IPS-20b (cell line): ENCODE data around the gene FITM1.
A peak's percentile ranks its signal among the peaks of the same experiment; 100 is the strongest.

Experiments used
- H3K27ac ChIP-seq: one replicate; pipeline ENCODE4 v1.5.1; 2013; ENCODE audit warnings: low read length
- H3K27me3 ChIP-seq: 2 replicates; pipeline ENCODE4 v1.6.1; 2013; ENCODE audit warnings: mild to moderate bottlenecking, low read length, inconsistent platforms; ENCODE audit not compliant: insufficient read depth
- H3K36me3 ChIP-seq: 2 replicates; pipeline ENCODE4 v1.6.1; 2013; ENCODE audit warnings: low read depth, mild to moderate bottlenecking, inconsistent platforms, low read length, moderate library complexity; ENCODE audit not compliant: insufficient read depth
- H3K4me1 ChIP-seq: 2 replicates; pipeline ENCODE4 v1.6.1; 2013; ENCODE audit warnings: mild to moderate bottlenecking, control low read depth, inconsistent platforms, low read length, moderate library complexity; ENCODE audit not compliant: insufficient read depth
- H3K4me3 ChIP-seq: 2 replicates; pipeline ENCODE4 v1.5.1; 2013; ENCODE audit warnings: mild to moderate bottlenecking, low read length, inconsistent platforms
- H3K9ac ChIP-seq: 2 replicates; pipeline ENCODE4 v1.6.1; 2013; ENCODE audit warnings: low read depth, mild to moderate bottlenecking, inconsistent platforms, low read length, moderate library complexity
- H3K9me3 ChIP-seq: 2 replicates; pipeline ENCODE4 v1.6.1; 2013; ENCODE audit warnings: mild to moderate bottlenecking, low read depth, low read length, inconsistent platforms; ENCODE audit not compliant: insufficient read depth

Gene FITM1

GRCh38 chr14:24137529-24138395, 7.3 kb downstream of the FITM1 start:
- Histone ChIP-seq H3K4me1 (peaks cover 18% of the 10 kb centered on the region), H3K9me3 (no peaks in the 10 kb centered on the region), H3K27me3 (no peaks in the 10 kb centered on the region), H3K4me3 (no peak overlapping the region), H3K27ac (no peak overlapping the region), H3K9ac (no peak overlapping the region), H3K36me3 (peaks cover 25% of the 10 kb centered on the region)

- H3K4me1 ChIP-seq, result peaks cover 18% of the 10 kb centered on the region
- H3K27ac ChIP-seq, result no peak overlapping the region
- H3K9me3 ChIP-seq, result no peaks in the 10 kb centered on the region
- H3K4me3 ChIP-seq, result no peak overlapping the region
- H3K9ac ChIP-seq, result no peak overlapping the region
- H3K36me3 ChIP-seq, result peaks cover 32% of the 10 kb centered on the region
- no peaks in the 10 kb centered on the region for H3K27me3 ChIP-seq
Measured at GRCh38 chr14:24138396-24139271, 8.2 kb downstream of the FITM1 start.

- H3K36me3 ChIP-seq, result peaks cover 39% of the 10 kb centered on the region
- H3K27me3 ChIP-seq, result no peaks in the 10 kb centered on the region
- peaks cover 18% of the 10 kb centered on the region for H3K4me1 ChIP-seq
- H3K9ac ChIP-seq, result no peak overlapping the region
- H3K27ac ChIP-seq, result no peak overlapping the region
- peak overlapping the region; percentile 99 for H3K4me3 ChIP-seq
- no peaks in the 10 kb centered on the region for H3K9me3 ChIP-seq
Measured at GRCh38 chr14:24139272-24139934, 8.9 kb downstream of the FITM1 start.

GRCh38 chr14:24141097-24141880, 10.8 kb downstream of the FITM1 start, which contains the start of gene EMC9:
TSS of gene EMC9 (minus strand) at chr14:24141591. CDS start at chr14:24141304, 287 bp downstream.
- Histone ChIP-seq H3K27ac (peak within 1 kb of the TSS; percentile 70), H3K4me1 (peaks cover 18% of the 10 kb centered on the region), H3K36me3 (peaks cover 46% of the 10 kb centered on the region), H3K9ac (peak within 1 kb of the TSS; percentile 96), H3K9me3 (no peaks in the 10 kb centered on the region), H3K4me3 (peak within 1 kb of the TSS; percentile 99), H3K27me3 (no peaks in the 10 kb centered on the region)

GRCh38 chr14:24143511-24143910, 13.1 kb downstream of the FITM1 start:
- peaks cover 14% of the 10 kb centered on the region for H3K4me1 ChIP-seq
- H3K36me3 ChIP-seq, result peaks cover 36% of the 10 kb centered on the region
- no peaks in the 10 kb centered on the region for H3K9me3 ChIP-seq
- H3K27ac ChIP-seq, result no peak overlapping the region
- H3K4me3 ChIP-seq, result no peak overlapping the region
- H3K27me3 ChIP-seq, result no peaks in the 10 kb centered on the region
- H3K9ac ChIP-seq, result no peak overlapping the region

GRCh38 chr14:24144451-24144850, 14.0 kb downstream of the FITM1 start:
- peaks cover 16% of the 10 kb centered on the region for H3K4me1 ChIP-seq
- no peaks in the 10 kb centered on the region for H3K27me3 ChIP-seq
- no peaks in the 10 kb centered on the region for H3K9me3 ChIP-seq
- no peak overlapping the region for H3K27ac ChIP-seq
- no peak overlapping the region for H3K4me3 ChIP-seq
- no peak overlapping the region for H3K9ac ChIP-seq
- peaks cover 33% of the 10 kb centered on the region for H3K36me3 ChIP-seq

- H3K4me1 ChIP-seq, result peaks cover 16% of the 10 kb centered on the region
- no peaks in the 10 kb centered on the region for H3K27me3 ChIP-seq
- no peak overlapping the region for H3K27ac ChIP-seq
- H3K9me3 ChIP-seq, result no peaks in the 10 kb centered on the region
- H3K4me3 ChIP-seq, result peak overlapping the region; percentile 97; the same call in 1 of the 2 replicates
- H3K36me3 ChIP-seq, result peaks cover 36% of the 10 kb centered on the region
- H3K9ac ChIP-seq, result peak overlapping the region; percentile 94; the same call in 1 of the 2 replicates
Measured at GRCh38 chr14:24145219-24145618, 14.8 kb downstream of the FITM1 start.

GRCh38 chr14:24145690-24146452, 15.4 kb downstream of the FITM1 start:
- Histone ChIP-seq H3K27ac (peak overlapping the region; percentile 53), H3K36me3 (peaks cover 43% of the 10 kb centered on the region), H3K4me1 (peaks cover 16% of the 10 kb centered on the region), H3K9ac (peak overlapping the region; percentile 94; the same call in 1 of the 2 replicates), H3K27me3 (no peaks in the 10 kb centered on the region), H3K9me3 (no peaks in the 10 kb centered on the region), H3K4me3 (peak overlapping the region; percentile 97)

GRCh38 chr14:24146453-24146977, 16.1 kb downstream of the FITM1 start, which contains the start of gene PSME2:
TSS of gene PSME2 (minus strand) at chr14:24146610. CDS start at chr14:24146581, 29 bp downstream.
- no peaks in the 10 kb centered on the region for H3K27me3 ChIP-seq
- H3K9me3 ChIP-seq, result no peaks in the 10 kb centered on the region
- H3K4me3 ChIP-seq, result peak within 1 kb of the TSS; percentile 97
- H3K36me3 ChIP-seq, result peaks cover 49% of the 10 kb centered on the region
- peak within 1 kb of the TSS; percentile 53 for H3K27ac ChIP-seq
- H3K4me1 ChIP-seq, result peaks cover 16% of the 10 kb centered on the region
- peak within 1 kb of the TSS; percentile 94; the same call in 1 of the 2 replicates for H3K9ac ChIP-seq
